ENCODE data around the gene USP40. TPM values are rescaled to one million over a fixed set of nuclear protein-coding genes. Genes with fewer than 3 reads are reported as not detected.

The USP40 gene
- total RNA-seq, 1 donor = 40.2 TPM

- no peak overlapping the region for H3K4me3 ChIP-seq (ENCODE audit: low read depth, low read length)
- DNase-seq (ENCODE audit: low read depth) = no peak
- no peak for TF ChIP-seq CTCF (IDR thresholded peaks at IDR 0.05; ENCODE audit: insufficient read depth, low read length)
Observed at GRCh38 chr2:233498126-233498525, 68.5 kb downstream of the USP40 start.

GRCh38 chr2:233497692-233498091 is 68.9 kb downstream of the USP40 start:
- no peak for TF ChIP-seq CTCF (IDR thresholded peaks at IDR 0.05; ENCODE audit: insufficient read depth, low read length)
- H3K4me3 ChIP-seq (ENCODE audit: low read depth, low read length) = no peak overlapping the region
- DNase-seq (ENCODE audit: low read depth) = no peak

GRCh38 chr2:233495503-233496496 is 70.8 kb downstream of the USP40 start:
- no peak overlapping the region for H3K4me3 ChIP-seq (ENCODE audit: low read depth, low read length)
- DNase-seq (ENCODE audit: low read depth) = no peak
- TF ChIP-seq CTCF (IDR thresholded peaks at IDR 0.05; ENCODE audit: insufficient read depth, low read length) = no peak

- no peak for TF ChIP-seq CTCF (IDR thresholded peaks at IDR 0.05; ENCODE audit: insufficient read depth, low read length)
- no peak for DNase-seq (ENCODE audit: low read depth)
- H3K4me3 ChIP-seq (ENCODE audit: low read depth, low read length) = no peak overlapping the region
Observed at GRCh38 chr2:233492751-233493150, 73.8 kb downstream of the USP40 start.

GRCh38 chr2:233492078-233492477 is 74.5 kb downstream of the USP40 start:
- DNase-seq (ENCODE audit: low read depth) = no peak
- no peak overlapping the region for H3K4me3 ChIP-seq (ENCODE audit: low read depth, low read length)
- no peak for TF ChIP-seq CTCF (IDR thresholded peaks at IDR 0.05; ENCODE audit: insufficient read depth, low read length)

GRCh38 chr2:233491326-233491725 is 75.3 kb downstream of the USP40 start:
- no peak for DNase-seq (ENCODE audit: low read depth)
- no peak for TF ChIP-seq CTCF (IDR thresholded peaks at IDR 0.05; ENCODE audit: insufficient read depth, low read length)
- H3K4me3 ChIP-seq (ENCODE audit: low read depth, low read length) = no peak overlapping the region

Data from fibroblast of the aortic adventitia (primary cell).